ENCODE measurements around the gene APLP1. TPM values are rescaled to one million over a fixed set of nuclear protein-coding genes. Genes with fewer than 3 reads are reported as not detected.

The APLP1 gene
- total RNA-seq, 1 experiment from 2014 or later: 14.9 TPM

- POLR2A ChIA-PET (ENCODE audit: low non-redundant PET): no interaction called here
- intact Hi-C loops (cut with micrococcal nuclease; ENCODE audit: unreplicated experiment): no loop called here
These were observed 57.1 kb downstream of the APLP1 start for GRCh38 chr19:35925501-35925900.

GRCh38 chr19:35928507-35928906 is 60.1 kb downstream of the APLP1 start:
- no TSS peak for BruUV-seq (replicated peaks)
- Histone ChIP-seq H3K36me3 (ENCODE audit: insufficient read depth, low read length, poor library complexity, severe bottlenecking) (no peaks in the 10 kb centered on the region), H3K9me3 (ENCODE audit: low read depth, low read length, poor library complexity, severe bottlenecking) (no peaks in the 10 kb centered on the region), H3K4me3 (ENCODE audit: low read depth, low read length, poor library complexity, severe bottlenecking) (no peak overlapping the region), H3K27me3 (replicated peaks; ENCODE audit: insufficient read depth, low read depth, low read length, poor library complexity) (no peaks in the 10 kb centered on the region), H3K27ac (ENCODE audit: low read depth, low read length, poor library complexity, severe bottlenecking) (no peak overlapping the region), H3K4me1 (ENCODE audit: insufficient read depth, low read length, poor library complexity, severe bottlenecking) (peaks cover 4% of the 10 kb centered on the region)
- ChIA-PET POLR2A (ENCODE audit: low non-redundant PET) (no interaction called here), CTCF (no interaction called here)
- DNase-seq (ENCODE audit: low spot score): no peak
- TF ChIP-seq CTCF (conservative IDR thresholded peaks at IDR 0.05; ENCODE audit: low read depth, low read length) (no peak), EZH2 (IDR thresholded peaks at IDR 0.05; ENCODE audit: borderline replicate concordance, low read depth, low read length, poor library complexity, severe bottlenecking) (no peak)
- intact Hi-C loops (cut with micrococcal nuclease; ENCODE audit: unreplicated experiment): no loop called here

More at GRCh38 chr19:35925501-35925900, 57.1 kb downstream of the APLP1 start:
- BruUV-seq (replicated peaks): no TSS peak
- Histone ChIP-seq H3K36me3 (ENCODE audit: insufficient read depth, low read length, poor library complexity, severe bottlenecking) (no peaks in the 10 kb centered on the region), H3K27ac (ENCODE audit: low read depth, low read length, poor library complexity, severe bottlenecking) (no peak overlapping the region), H3K4me3 (ENCODE audit: low read depth, low read length, poor library complexity, severe bottlenecking) (no peak overlapping the region), H3K4me1 (ENCODE audit: insufficient read depth, low read length, poor library complexity, severe bottlenecking) (no peaks in the 10 kb centered on the region), H3K27me3 (replicated peaks; ENCODE audit: insufficient read depth, low read depth, low read length, poor library complexity) (no peaks in the 10 kb centered on the region), H3K9me3 (ENCODE audit: low read depth, low read length, poor library complexity, severe bottlenecking) (no peaks in the 10 kb centered on the region)
- no peak for TF ChIP-seq EZH2 (IDR thresholded peaks at IDR 0.05; ENCODE audit: borderline replicate concordance, low read depth, low read length, poor library complexity, severe bottlenecking)
- TF ChIP-seq CTCF (conservative IDR thresholded peaks at IDR 0.05; ENCODE audit: low read depth, low read length): no peak
- CTCF ChIA-PET: interaction anchor here (0.6 kb wide), 1 partner anchor 47 kb away, joined by 7 read pairs; no protein-coding TSS in a partner anchor
- DNase-seq (ENCODE audit: low spot score): no peak

Other genes with a start within 250 kb of the APLP1 start
- gene RBM42, start 239.5 kb upstream of the APLP1 start, total RNA-seq (2021): 104 and 106 TPM in 2 replicates
- 0.73 and 1.3 TPM in 2 replicates for gene ETV2, start 226.8 kb upstream of the APLP1 start, total RNA-seq (2021)
- gene COX6B1, start 220.3 kb upstream of the APLP1 start, total RNA-seq (2021): 456 and 467 TPM in 2 replicates
- gene UPK1A, start 202.1 kb upstream of the APLP1 start, total RNA-seq (2021): not detected in 2 replicates
- gene ZBTB32, start 164.0 kb upstream of the APLP1 start, total RNA-seq (2021): not detected in 2 replicates
- 49.1 and 51.0 TPM in 2 replicates for gene KMT2B, start 150.6 kb upstream of the APLP1 start, total RNA-seq (2021)
- gene IGFLR1, start 126.1 kb upstream of the APLP1 start, total RNA-seq (2021): 4.9 and 5.8 TPM in 2 replicates
- 20.4 and 21.0 TPM in 2 replicates for gene U2AF1L4, start 123.2 kb upstream of the APLP1 start, total RNA-seq (2021)
- 58.8 and 67.7 TPM in 2 replicates for gene PSENEN, start 122.9 kb upstream of the APLP1 start, total RNA-seq (2021)
- 11.3 and 13.2 TPM in 2 replicates for gene LIN37, start 120.0 kb upstream of the APLP1 start, total RNA-seq (2021)
- 0.50 TPM in 1 of 2 replicates, not detected in the other for gene HSPB6, start 111.5 kb upstream of the APLP1 start, total RNA-seq (2021)
- gene PROSER3, start 110.4 kb upstream of the APLP1 start, total RNA-seq (2021): 38.4 and 44.8 TPM in 2 replicates
- gene ARHGAP33, start 93.0 kb upstream of the APLP1 start, total RNA-seq (2021): 39.6 and 49.6 TPM in 2 replicates
- gene PRODH2, start 55.7 kb upstream of the APLP1 start, total RNA-seq (2021): not detected in 2 replicates
- gene NPHS1, start 16.1 kb upstream of the APLP1 start, total RNA-seq (2021): not detected in 2 replicates
- gene KIRREL2, start 11.7 kb upstream of the APLP1 start, total RNA-seq (2021): 0.15 and 0.17 TPM in 2 replicates
- 14.9 and 18.0 TPM in 2 replicates for gene NFKBID, start 32.0 kb downstream of the APLP1 start, total RNA-seq (2021)
- gene HCST, start 34.0 kb downstream of the APLP1 start, total RNA-seq (2021): 4.2 and 4.5 TPM in 2 replicates
- not detected in 2 replicates for gene TYROBP, start 39.7 kb downstream of the APLP1 start, total RNA-seq (2021)
- gene LRFN3, start 67.8 kb downstream of the APLP1 start, total RNA-seq (2021): 14.6 and 15.5 TPM in 2 replicates
- gene SDHAF1, start 126.6 kb downstream of the APLP1 start, total RNA-seq (2021): 8.9 and 11.0 TPM in 2 replicates
- gene SYNE4, start 140.2 kb downstream of the APLP1 start, total RNA-seq (2021): 0.70 TPM in 1 of 2 replicates, not detected in the other
- 20.1 and 27.7 TPM in 2 replicates for gene ALKBH6, start 145.6 kb downstream of the APLP1 start, total RNA-seq (2021)
- gene CLIP3, start 164.3 kb downstream of the APLP1 start, total RNA-seq (2021): 9.2 and 15.8 TPM in 2 replicates
- gene THAP8, start 185.7 kb downstream of the APLP1 start, total RNA-seq (2021): 4.6 and 5.4 TPM in 2 replicates
- gene WDR62, start 186.3 kb downstream of the APLP1 start, total RNA-seq (2021): 39.8 and 40.4 TPM in 2 replicates
- 0.47 and 0.63 TPM in 2 replicates for gene OVOL3, start 242.6 kb downstream of the APLP1 start, total RNA-seq (2021)
- gene POLR2I, start 246.3 kb downstream of the APLP1 start, total RNA-seq (2021): 133 and 142 TPM in 2 replicates
- gene TBCB, start 246.9 kb downstream of the APLP1 start, total RNA-seq (2021): 156 and 158 TPM in 2 replicates